Measurements from ENCODE around the gene OR7G1. TPM values are rescaled to one million over a fixed set of nuclear protein-coding genes. Genes with fewer than 3 reads are reported as not detected.
A peak's percentile ranks its signal among the peaks of the same experiment; 100 is the strongest.

Gene OR7G1
- total RNA-seq, 1 experiment from 2014 or later = not detected

GRCh38 chr19:9086761-9087160 is 28.8 kb downstream of the OR7G1 start, which contains the start of gene OR1M1:
OR1M1 (plus strand) TSS chr19:9087061; CDS start chr19:9093245, 6,184 bp downstream.
- no CpG with 5 or more reads among the region's 2 CpGs for WGBS (ENCODE audit: extremely low coverage, insufficient read length, low lambda C conversion rate)
- Histone ChIP-seq H3K4me1 (ENCODE audit: insufficient read depth, low read length) (no peaks in the 10 kb centered on the region), H3K79me2 (ENCODE audit: insufficient read depth, low read length) (no peaks in the 10 kb centered on the region), H2BK12ac (ENCODE audit: insufficient read length, low read depth, low read length) (no peak within 1 kb of the TSS), H3K18ac (ENCODE audit: insufficient read length, low read depth, low read length) (no peak within 1 kb of the TSS), H2BK120ac (ENCODE audit: low read depth, low read length, poor library complexity, severe bottlenecking) (no peak within 1 kb of the TSS), H4K5ac (ENCODE audit: insufficient read length, low read depth, low read length) (no peak within 1 kb of the TSS), H2AK5ac (ENCODE audit: insufficient read length, low read length) (no peak within 1 kb of the TSS), H3K56ac (ENCODE audit: insufficient read length, low read depth, low read length) (no peak within 1 kb of the TSS), H3K4me2 (ENCODE audit: insufficient read depth, insufficient read length, low read length) (no peak within 1 kb of the TSS), H2BK15ac (ENCODE audit: low read depth, low read length) (no peak within 1 kb of the TSS), H3K9me3 (ENCODE audit: control insufficient read depth, low read depth, low read length) (no peaks in the 10 kb centered on the region), H4K20me1 (ENCODE audit: control insufficient read depth, insufficient read depth, insufficient read length) (no peaks in the 10 kb centered on the region), H3T11ph (ENCODE audit: low read length) (no peak within 1 kb of the TSS), H2AFZ (ENCODE audit: low read length) (no peak within 1 kb of the TSS), H4K8ac (replicated peaks; ENCODE audit: insufficient read length, low read depth, low read length) (no peak within 1 kb of the TSS), H3K79me1 (ENCODE audit: insufficient read depth, low read depth, low read length, poor library complexity, severe bottlenecking) (no peaks in the 10 kb centered on the region), H3K14ac (ENCODE audit: insufficient read depth, low read length) (no peak within 1 kb of the TSS), H3K9ac (ENCODE audit: extremely low read depth, insufficient read length, low read length) (no peak within 1 kb of the TSS), H3K23me2 (ENCODE audit: insufficient read length, low read depth, low read length, poor library complexity, severe bottlenecking) (no peaks in the 10 kb centered on the region), H2BK5ac (ENCODE audit: insufficient read length, low read length) (no peak within 1 kb of the TSS), H3K27me3 (ENCODE audit: insufficient read depth, low read length) (no peaks in the 10 kb centered on the region), H3K4ac (ENCODE audit: low read depth, low read length) (no peak within 1 kb of the TSS), H4K91ac (ENCODE audit: insufficient read length, low read depth, low read length) (no peak within 1 kb of the TSS), H2BK20ac (ENCODE audit: low read depth, low read length, poor library complexity, severe bottlenecking) (no peak within 1 kb of the TSS), H3K23ac (ENCODE audit: insufficient read length, low read depth, low read length) (no peak within 1 kb of the TSS), H3K27ac (ENCODE audit: insufficient read length, low read depth, low read length) (no peak within 1 kb of the TSS)
- peaks cover 3 to 4% of the 10 kb centered on the region in 2 experiments; a peak in 1 of 4 replicates for H3K4me1 Mint-ChIP-seq
- DNase-seq = no peak
- H3K4me3 Mint-ChIP-seq = peak within 1 kb of the TSS in 1 of 2 experiments; percentile 47; a peak in 2 of 5 replicates
- H3K27me3 Mint-ChIP-seq (ENCODE audit: low read depth) = peaks cover 5% of the 10 kb centered on the region
- H3K36me3 Mint-ChIP-seq (ENCODE audit: insufficient read depth in 1 of 3, low read depth in 3 of 3) = 0 out of 7 replicates have a peak, but pooled peaks cover 0 to 5% (median 0%) of the 10 kb centered on the region in 3 experiments
- TF ChIP-seq CTCF (conservative IDR thresholded peaks at IDR 0.05) = no peak
- no peak within 1 kb of the TSS for H3K27ac Mint-ChIP-seq
- peaks cover 22 to 66% of the 10 kb centered on the region in 2 experiments for H3K9me3 Mint-ChIP-seq
